ENCODE data around the gene C2CD4B.
A peak's percentile ranks its signal among the peaks of the same experiment; 100 is the strongest.

Gene C2CD4B, protein sequence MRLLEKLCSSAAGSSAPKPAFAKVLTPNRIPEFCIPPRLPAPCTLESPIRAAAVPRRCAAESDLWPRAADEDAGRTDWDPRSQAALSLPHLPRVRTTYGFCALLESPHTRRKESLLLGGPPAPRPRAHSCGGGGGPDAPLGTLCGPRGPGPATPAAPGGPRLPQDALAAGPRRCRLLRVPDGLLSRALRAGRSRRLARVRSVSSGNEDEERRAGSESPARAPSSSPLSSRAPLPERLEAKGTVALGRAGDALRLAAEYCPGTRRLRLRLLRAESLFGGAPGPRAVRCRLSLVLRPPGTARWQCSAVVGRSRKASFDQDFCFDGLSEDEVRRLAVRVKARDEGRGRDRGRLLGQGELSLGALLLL

GRCh38 chr15:62165104-62165792 is at the start of gene C2CD4B:
C2CD4B (minus strand) TSS chr15:62165285; CDS start chr15:62164984, 301 bp downstream.
- peak; percentile 3 to 14 for DNase-seq

DNA sequence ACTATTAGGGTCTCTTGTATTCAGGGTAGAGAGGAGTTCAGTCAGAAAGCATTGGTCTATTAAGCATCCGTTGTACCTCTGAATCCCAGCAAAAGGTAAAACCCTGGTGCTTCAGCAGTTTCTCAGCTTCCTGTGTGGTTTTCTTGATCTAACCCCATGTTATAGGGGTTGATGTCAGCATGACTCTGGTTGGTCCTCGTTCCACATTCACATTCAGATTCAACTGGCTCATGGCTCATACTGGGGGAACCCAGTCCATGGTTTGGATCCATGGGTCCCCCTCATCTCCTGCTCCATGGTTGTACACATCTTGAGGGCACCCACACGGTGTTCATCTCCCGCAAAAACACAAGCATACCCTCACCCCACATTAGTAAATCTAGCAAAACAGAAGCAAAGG is 47.7 kb upstream of the C2CD4B start:
- no peak for DNase-seq

DNA sequence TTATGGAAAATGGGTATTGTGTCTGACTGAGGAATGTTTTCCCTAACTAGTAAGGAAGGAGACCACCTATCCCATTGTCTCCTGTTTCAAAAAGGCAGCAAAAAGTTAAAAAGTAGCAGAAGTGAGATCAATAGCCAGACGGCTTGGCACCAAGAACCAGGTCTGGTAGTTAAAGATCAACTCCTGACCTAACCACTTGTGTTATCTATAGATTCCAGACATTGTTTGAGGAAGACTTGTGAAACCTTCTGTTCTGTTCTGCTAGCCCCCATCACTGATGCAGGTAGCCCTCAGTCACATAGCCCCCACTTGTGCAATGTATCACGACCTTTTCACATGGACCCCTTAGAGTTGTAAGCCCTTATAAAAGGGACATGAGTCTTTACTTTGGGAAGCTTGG is 46.3 kb upstream of the C2CD4B start:
- DNase-seq = no peak

DNA sequence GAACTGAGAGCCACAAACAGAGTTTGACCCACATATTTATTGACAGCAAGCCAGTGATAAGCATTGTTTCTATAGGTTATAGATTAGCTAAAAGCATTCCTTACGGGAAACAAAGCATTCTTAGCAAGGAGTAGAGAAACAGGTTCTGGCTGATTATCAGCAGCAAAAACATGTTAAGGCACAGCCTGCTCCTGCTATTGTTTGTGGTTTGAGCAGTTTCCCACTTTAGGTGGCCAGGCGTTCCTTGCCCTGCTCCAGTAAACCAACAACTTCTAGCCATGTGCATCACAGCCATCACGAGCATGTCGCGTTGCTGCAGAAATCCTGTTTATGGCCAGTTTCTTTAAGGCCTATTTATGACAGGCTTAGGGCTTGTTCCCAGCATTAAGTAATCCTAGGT is 44.7 kb upstream of the C2CD4B start:
- no peak for DNase-seq

DNA sequence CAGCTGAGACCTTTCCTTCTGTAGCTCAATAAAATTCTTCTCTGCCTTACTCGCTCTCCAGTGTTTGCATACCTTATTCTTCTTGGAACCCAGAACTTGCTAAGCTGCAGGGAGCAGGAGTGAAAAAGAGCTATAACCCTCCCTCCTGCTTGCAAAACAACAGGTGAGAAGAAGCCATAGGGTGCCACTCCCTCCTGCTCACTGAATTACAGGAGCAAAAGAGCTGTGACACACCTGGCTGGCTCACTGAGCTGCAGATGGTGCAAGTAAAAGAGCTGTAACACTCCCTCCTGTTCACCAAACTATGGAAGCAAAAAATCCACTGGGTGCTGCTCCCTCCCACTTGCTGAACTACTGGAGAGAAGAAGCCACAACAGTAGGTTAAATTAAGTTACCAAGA is 44.2 kb upstream of the C2CD4B start:
- no peak for DNase-seq

DNA sequence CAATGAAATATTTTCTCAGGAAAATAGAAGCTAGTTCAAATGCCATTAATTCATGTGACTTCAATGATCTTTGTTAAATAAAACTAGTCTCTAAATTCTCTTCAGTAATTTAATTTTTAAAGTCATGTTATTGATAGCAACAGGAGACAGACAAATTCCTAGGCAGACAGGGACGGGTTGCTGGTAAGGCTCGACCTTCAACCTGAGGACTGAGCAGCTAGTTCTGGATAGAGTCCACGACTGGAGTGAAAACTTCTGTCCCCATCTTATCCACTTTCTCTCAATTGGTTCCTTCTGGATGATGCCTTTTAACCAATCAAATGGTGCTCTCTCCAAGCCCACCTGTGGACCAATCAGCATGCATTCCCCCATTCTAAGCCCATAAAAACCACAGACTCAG is 43.8 kb upstream of the C2CD4B start:
- DNase-seq = no peak

DNA sequence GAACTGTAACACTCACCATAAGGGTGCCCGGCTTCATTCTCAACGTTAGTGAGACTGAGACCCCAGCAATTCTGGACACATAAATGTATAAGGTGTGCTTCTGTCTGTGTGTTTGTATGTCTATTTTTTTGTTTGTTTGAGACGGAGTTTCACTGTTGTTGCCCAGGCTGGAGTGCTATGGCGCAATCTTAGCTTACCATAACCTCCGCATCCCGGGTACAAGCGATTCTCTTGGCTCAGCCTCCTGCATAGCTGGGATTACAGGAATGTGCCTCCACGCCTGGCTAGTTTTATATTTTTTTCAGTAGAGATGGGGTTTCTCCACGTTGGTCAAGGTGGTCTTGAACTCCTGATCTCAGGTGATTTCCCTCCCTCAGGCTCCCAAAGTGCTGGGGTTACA is 43.3 kb upstream of the C2CD4B start:
- DNase-seq = no peak

DNA sequence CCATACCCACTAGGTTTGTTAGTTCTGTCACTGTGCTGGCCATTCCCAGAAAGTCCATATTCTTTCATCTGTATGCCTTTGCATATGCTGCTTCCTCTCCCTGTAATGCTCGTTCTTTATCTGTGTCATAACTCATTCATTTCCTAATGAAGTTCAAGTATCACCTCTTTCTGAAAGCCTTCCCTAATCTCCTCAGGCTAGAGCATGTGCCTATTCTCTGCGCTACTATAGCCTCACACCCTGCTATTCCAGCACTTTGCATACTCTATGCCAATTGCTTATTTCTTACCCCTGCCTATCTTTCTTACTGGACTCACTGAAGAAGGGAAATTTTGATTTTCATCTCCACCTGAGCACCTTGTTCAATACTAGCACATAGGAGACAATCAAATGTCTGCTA is 25.6 kb upstream of the C2CD4B start:
- no peak for DNase-seq

- DNase-seq = no peak
These were observed 25.2 kb upstream of the C2CD4B start for GRCh38 chr15:62190274-62190673.

DNA sequence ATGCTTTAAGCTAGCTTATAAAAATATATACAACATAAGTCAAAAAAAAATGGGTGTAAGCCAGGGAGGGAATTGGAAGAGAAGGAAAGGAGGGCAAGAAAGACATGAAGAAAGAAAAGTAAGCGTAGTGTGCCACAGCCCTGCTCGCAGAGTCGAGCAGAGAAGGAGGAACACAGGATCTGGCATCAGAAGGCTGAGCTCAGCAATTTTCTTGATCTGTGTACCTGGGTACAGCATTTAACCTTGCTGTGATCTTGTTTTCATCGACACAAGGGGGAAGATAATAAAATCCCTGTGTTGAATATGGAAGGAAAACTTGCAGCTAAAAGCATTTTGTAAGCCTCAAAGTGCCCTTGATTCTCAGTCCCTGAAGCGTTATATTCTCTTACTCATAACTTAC is 23.7 kb upstream of the C2CD4B start:
- DNase-seq = no peak

DNA sequence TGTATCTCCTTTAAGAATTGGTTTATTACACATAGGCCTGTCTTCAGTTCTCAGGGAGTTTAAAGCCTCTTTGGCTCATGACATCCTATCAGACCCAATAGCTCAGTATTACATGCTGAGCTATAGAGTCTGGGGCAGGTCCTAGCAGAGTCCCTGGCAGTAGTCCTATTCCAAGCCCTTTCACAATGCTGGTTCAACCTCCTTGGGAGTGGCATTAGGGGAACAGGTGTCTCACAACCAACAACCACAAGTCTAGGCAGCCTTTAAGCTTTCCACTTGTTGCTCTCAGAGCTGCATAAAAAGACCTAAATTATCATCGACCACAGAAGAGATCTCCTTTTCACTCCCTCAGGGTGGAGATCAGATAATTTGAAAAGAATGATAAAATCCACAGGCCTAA is 22.8 kb upstream of the C2CD4B start:
- no peak for DNase-seq

- no peak for DNase-seq
These were observed 22.3 kb upstream of the C2CD4B start for GRCh38 chr15:62187425-62187824.

GRCh38 chr15:62186578-62186977 is 21.5 kb upstream of the C2CD4B start:
- no peak for DNase-seq

GRCh38 chr15:62183130-62183529 is 18.0 kb upstream of the C2CD4B start:
- no peak for DNase-seq

DNA sequence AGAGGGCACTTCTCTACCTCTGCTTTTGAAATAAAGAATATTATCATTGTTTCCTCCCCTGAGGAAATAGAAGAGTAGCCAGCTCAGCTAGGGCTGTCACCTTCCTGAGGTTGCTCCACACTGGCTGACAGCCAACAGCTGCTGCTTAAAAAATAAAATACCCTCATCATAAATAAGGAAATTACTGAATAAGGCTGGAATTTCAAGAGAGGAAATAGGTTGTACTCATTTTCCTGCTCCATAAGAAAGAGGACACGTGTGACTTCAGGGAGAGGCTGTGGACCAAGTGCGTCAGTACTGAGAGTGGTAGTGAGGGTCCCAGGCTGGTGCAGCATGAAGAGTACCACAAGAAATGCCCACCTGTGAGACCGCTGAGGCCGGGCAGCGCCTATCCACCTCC is 8.1 kb upstream of the C2CD4B start:
- no peak for DNase-seq

DNA sequence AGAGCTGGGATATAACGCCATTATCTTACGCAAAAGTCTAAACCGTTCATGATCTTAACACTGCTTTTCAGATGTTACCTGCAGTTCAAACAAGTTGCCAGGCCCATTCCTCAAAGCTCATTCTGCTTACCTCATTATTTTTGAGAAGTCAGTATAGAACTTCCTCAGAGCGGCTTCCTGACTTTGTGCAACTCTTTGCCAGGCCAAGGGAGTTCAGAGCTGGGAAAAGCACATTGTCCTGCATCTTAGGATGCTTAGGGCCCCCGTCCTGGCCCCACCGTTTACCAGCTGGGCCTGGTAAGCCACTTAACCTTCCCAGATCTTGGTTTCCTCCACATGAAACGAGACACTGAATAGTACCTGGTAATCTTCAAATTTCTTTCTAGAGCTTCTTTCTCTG is 6.8 kb upstream of the C2CD4B start:
- no peak for DNase-seq

GRCh38 chr15:62165793-62166375 is 799 bp upstream of the C2CD4B start:
- DNase-seq = no peak

DNA sequence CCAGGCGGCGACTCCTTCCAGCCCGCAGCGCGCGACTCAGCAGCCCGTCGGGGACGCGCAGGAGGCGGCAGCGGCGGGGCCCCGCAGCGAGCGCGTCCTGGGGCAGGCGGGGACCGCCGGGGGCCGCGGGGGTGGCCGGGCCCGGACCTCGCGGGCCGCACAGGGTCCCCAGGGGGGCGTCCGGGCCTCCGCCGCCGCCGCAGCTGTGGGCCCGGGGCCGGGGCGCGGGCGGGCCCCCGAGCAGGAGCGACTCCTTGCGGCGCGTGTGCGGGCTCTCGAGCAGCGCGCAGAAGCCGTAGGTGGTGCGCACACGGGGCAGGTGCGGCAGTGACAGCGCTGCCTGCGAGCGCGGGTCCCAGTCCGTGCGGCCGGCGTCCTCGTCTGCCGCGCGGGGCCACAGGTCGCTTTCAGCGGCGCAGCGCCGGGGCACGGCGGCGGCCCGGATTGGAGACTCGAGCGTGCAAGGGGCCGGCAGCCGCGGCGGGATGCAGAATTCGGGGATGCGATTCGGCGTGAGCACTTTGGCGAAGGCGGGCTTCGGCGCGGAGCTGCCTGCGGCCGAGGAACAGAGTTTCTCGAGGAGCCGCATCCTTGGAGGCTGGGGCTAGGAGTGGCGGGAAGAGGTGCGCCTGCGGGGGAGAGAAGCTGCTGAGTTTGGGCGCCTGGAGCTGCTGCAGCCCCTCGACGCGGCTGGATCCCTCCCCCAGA is 535 bp downstream of the C2CD4B start:
- no peak for DNase-seq

GRCh38 chr15:62164014-62164395 is 1.1 kb downstream of the C2CD4B start:
- DNase-seq = no peak

GRCh38 chr15:62163397-62164013 is 1.6 kb downstream of the C2CD4B start:
- no peak for DNase-seq

- DNase-seq = no peak
These were observed 11.9 kb downstream of the C2CD4B start for GRCh38 chr15:62153228-62153627.

- DNase-seq = no peak
These were observed 14.6 kb downstream of the C2CD4B start for GRCh38 chr15:62150445-62150844.

GRCh38 chr15:62149729-62150128 is 15.4 kb downstream of the C2CD4B start:
- no peak for DNase-seq

Data from activated CD4-positive, alpha-beta T cell treated with anti-CD3 and anti-CD28 coated beads for 4 hours (primary cell).